ENCODE data around the gene TRPM4. TPM values are rescaled to one million over a fixed set of nuclear protein-coding genes. Genes with fewer than 3 reads are reported as not detected.

Gene TRPM4
- total and polyA plus RNA-seq, 2 donors (not counting 3 experiments of a cell fraction or from before 2014, with no cell fraction given), result 17.6 to 38.9 TPM

DNA sequence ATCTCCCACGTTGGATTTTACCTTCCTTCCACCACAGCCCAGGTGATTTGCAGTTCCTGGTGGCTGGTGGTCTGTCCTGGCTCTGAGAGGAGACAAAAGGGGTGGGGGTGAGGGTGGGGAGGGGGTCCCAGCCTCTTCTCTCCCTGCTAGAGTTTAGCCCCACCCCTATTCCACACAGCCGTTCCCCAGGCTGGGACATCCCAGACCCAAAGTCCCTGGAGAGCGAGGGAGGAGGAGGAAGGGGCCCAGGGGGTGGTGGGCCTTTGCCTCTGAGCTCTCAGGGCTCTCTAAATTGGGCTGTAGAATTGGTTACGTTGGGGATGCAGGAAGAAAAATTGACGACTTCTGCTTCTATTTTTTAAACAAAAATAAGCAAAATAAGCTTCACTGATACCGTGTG lies 85.5 kb downstream of the TRPM4 start:
- no peak overlapping the region for H3K9ac ChIP-seq (replicated peaks; ENCODE audit: extremely low read depth, insufficient read depth, low read length)
- H4K20me1 ChIP-seq (replicated peaks; ENCODE audit: control insufficient read depth, extremely low read depth, insufficient read depth, low read length), result no peaks in the 10 kb centered on the region
- H3K79me2 ChIP-seq (ENCODE audit: control insufficient read depth, insufficient read depth, low read length), result no peaks in the 10 kb centered on the region
- no peak overlapping the region for H3K27ac ChIP-seq (ENCODE audit: insufficient read depth, low read depth, low read length)
- no TSS peak for BruUV-seq (replicated peaks)
- H3K4me3 ChIP-seq (replicated peaks in 1 of 3; ENCODE audit: insufficient read depth in 1 of 3, low read depth in 1 of 3, low read length in 3 of 3), result no peak overlapping the region
- FAIRE-seq (no peak), DNase-seq (ENCODE audit: low read depth, low spot score) (no peak)
- H3K27me3 ChIP-seq (ENCODE audit: control insufficient read depth in 2 of 2, insufficient read depth in 2 of 2, low read length in 2 of 2), result no peaks in the 10 kb centered on the region
- no peak overlapping the region for H3K4me2 ChIP-seq (ENCODE audit: insufficient read depth, low read length)
- H2AFZ ChIP-seq (ENCODE audit: low read depth, low read length), result no peak overlapping the region
- H3K36me3 ChIP-seq (ENCODE audit: control insufficient read depth in 2 of 2, extremely low read depth in 1 of 2, insufficient read depth in 2 of 2, low read length in 2 of 2), result no peaks in the 10 kb centered on the region
- no peaks in the 10 kb centered on the region for H3K4me1 ChIP-seq (ENCODE audit: control insufficient read depth, extremely low read depth, insufficient read depth, low read length)
- POLR2A ChIA-PET, result no interaction called here
- dilution Hi-C loops (cut with MboI; ENCODE audit: extremely low pct_ligation_motif_present, low sequenced_read_pairs), result no loop called here
- no peaks in the 10 kb centered on the region for H3K9me3 ChIP-seq (replicated peaks; ENCODE audit: control insufficient read depth, insufficient read depth, low read length)
- TF ChIP-seq FOS (IDR thresholded peaks at IDR 0.05; ENCODE audit: borderline replicate concordance, insufficient read depth, low read length) (no peak), MYC (IDR thresholded peaks at IDR 0.05; ENCODE audit: low read depth, low read length) (no peak), EZH2 (IDR thresholded peaks at IDR 0.05; ENCODE audit: borderline replicate concordance, low read depth, low read length, severe bottlenecking) (no peak)
- TF ChIP-seq, protein P1, sequence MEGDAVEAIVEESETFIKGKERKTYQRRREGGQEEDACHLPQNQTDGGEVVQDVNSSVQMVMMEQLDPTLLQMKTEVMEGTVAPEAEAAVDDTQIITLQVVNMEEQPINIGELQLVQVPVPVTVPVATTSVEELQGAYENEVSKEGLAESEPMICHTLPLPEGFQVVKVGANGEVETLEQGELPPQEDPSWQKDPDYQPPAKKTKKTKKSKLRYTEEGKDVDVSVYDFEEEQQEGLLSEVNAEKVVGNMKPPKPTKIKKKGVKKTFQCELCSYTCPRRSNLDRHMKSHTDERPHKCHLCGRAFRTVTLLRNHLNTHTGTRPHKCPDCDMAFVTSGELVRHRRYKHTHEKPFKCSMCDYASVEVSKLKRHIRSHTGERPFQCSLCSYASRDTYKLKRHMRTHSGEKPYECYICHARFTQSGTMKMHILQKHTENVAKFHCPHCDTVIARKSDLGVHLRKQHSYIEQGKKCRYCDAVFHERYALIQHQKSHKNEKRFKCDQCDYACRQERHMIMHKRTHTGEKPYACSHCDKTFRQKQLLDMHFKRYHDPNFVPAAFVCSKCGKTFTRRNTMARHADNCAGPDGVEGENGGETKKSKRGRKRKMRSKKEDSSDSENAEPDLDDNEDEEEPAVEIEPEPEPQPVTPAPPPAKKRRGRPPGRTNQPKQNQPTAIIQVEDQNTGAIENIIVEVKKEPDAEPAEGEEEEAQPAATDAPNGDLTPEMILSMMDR (IDR thresholded peaks at IDR 0.05; ENCODE audit: extremely low read depth in 1 of 2, insufficient read depth in 1 of 2, low read depth in 1 of 2, low read length in 2 of 2), result no peak
- intact Hi-C loops (cut with micrococcal nuclease), result no loop called here
- CTCF ChIA-PET, result interaction anchor here (0.7 kb wide), 1 partner anchor 173 kb away, joined by 3 read pairs; no protein-coding TSS in a partner anchor
- no peaks in the 10 kb centered on the region for H3K9me1 ChIP-seq (replicated peaks; ENCODE audit: control insufficient read depth, extremely low read depth, insufficient read depth, low read length)

DNA sequence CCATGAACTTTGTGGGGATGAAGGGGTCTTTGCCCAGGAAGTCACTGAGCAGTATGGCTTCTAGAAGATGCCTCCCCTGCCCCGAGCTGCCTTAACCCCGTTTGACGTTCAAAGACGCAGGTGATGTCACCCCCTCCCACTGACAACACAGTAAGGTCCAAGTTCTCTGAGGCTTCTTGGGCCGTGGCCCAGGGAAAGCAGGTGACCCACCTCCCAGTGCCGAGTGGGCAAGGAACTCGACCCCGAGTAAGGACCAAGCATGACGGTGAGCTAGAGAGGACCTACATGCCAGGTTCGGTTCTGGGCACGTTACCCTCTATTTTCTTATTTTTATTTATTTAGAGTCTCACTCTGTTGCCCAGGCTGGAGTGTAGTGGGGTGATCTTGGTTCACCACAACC lies 86.1 kb downstream of the TRPM4 start:
- H4K20me1 ChIP-seq (replicated peaks; ENCODE audit: control insufficient read depth, extremely low read depth, insufficient read depth, low read length), result no peaks in the 10 kb centered on the region
- intact Hi-C loops (cut with micrococcal nuclease), result no loop called here
- no peak for DNase-seq (ENCODE audit: low read depth, low spot score)
- POLR2A ChIA-PET, result no interaction called here
- H3K79me2 ChIP-seq (ENCODE audit: control insufficient read depth, insufficient read depth, low read length), result no peaks in the 10 kb centered on the region
- TF ChIP-seq JUN (IDR thresholded peaks at IDR 0.05; ENCODE audit: borderline replicate concordance, insufficient read depth, insufficient read length, low read depth), result no peak
- no peak for TF ChIP-seq MYC (IDR thresholded peaks at IDR 0.05; ENCODE audit: low read depth, low read length)
- no peak for TF ChIP-seq POLR2AphosphoS5 (IDR thresholded peaks at IDR 0.05; ENCODE audit: insufficient read depth, low read depth, low read length)
- no peak for TF ChIP-seq EZH2 (IDR thresholded peaks at IDR 0.05; ENCODE audit: borderline replicate concordance, low read depth, low read length, severe bottlenecking)
- TF ChIP-seq, protein P1 (IDR thresholded peaks at IDR 0.05; ENCODE audit: extremely low read depth in 1 of 2, insufficient read depth in 1 of 2, low read depth in 1 of 2, low read length in 2 of 2), result no peak
- TF ChIP-seq, protein P2, sequence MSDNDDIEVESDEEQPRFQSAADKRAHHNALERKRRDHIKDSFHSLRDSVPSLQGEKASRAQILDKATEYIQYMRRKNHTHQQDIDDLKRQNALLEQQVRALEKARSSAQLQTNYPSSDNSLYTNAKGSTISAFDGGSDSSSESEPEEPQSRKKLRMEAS (IDR thresholded peaks at IDR 0.05; ENCODE audit: insufficient read depth, insufficient read length), result no peak
- TF ChIP-seq FOS (IDR thresholded peaks at IDR 0.05; ENCODE audit: borderline replicate concordance, insufficient read depth, low read length), result no peak
- TF ChIP-seq POLR2A (IDR thresholded peaks at IDR 0.05; ENCODE audit: low read depth, low read length), result no peak
- TF ChIP-seq GATA2 (IDR thresholded peaks at IDR 0.05; ENCODE audit: insufficient read depth, insufficient read length, low read depth, low read length), result no peak
- dilution Hi-C loops (cut with MboI; ENCODE audit: extremely low pct_ligation_motif_present, low sequenced_read_pairs), result no loop called here
- no peak overlapping the region for H3K4me3 ChIP-seq (replicated peaks in 1 of 3; ENCODE audit: insufficient read depth in 1 of 3, low read depth in 1 of 3, low read length in 3 of 3)
- no peaks in the 10 kb centered on the region for H3K36me3 ChIP-seq (ENCODE audit: control insufficient read depth in 2 of 2, extremely low read depth in 1 of 2, insufficient read depth in 2 of 2, low read length in 2 of 2)
- H2AFZ ChIP-seq (ENCODE audit: low read depth, low read length), result no peak overlapping the region
- no TSS peak for BruUV-seq (replicated peaks)
- no peaks in the 10 kb centered on the region for H3K9me3 ChIP-seq (replicated peaks; ENCODE audit: control insufficient read depth, insufficient read depth, low read length)
- no peak for FAIRE-seq
- no peaks in the 10 kb centered on the region for H3K27me3 ChIP-seq (ENCODE audit: control insufficient read depth in 2 of 2, insufficient read depth in 2 of 2, low read length in 2 of 2)
- H3K9ac ChIP-seq (replicated peaks; ENCODE audit: extremely low read depth, insufficient read depth, low read length), result no peak overlapping the region
- H3K4me2 ChIP-seq (ENCODE audit: insufficient read depth, low read length), result no peak overlapping the region
- CTCF ChIA-PET, result interaction anchor here (0.7 to 0.9 kb wide), 2 partner anchors 146 to 174 kb away, joined by 3 read pairs; no protein-coding TSS in a partner anchor
- no peaks in the 10 kb centered on the region for H3K9me1 ChIP-seq (replicated peaks; ENCODE audit: control insufficient read depth, extremely low read depth, insufficient read depth, low read length)
- H3K4me1 ChIP-seq (ENCODE audit: control insufficient read depth, extremely low read depth, insufficient read depth, low read length), result no peaks in the 10 kb centered on the region
- no peak overlapping the region for H3K27ac ChIP-seq (ENCODE audit: insufficient read depth, low read depth, low read length)

Measured in endothelial cell of umbilical vein (primary cell).